Memory B cell (primary cell): ENCODE results near the gene UFC1.
A peak's percentile ranks its signal among the peaks of the same experiment; 100 is the strongest.

Experiments used
- ATAC-seq: fragments of 150-1000 bp; cut with Tn5 transposase; 2 replicates; pipeline ENCODE4 v1.10.0; 2021; ENCODE audit warnings: low read depth, mild to moderate bottlenecking, moderate library complexity
- DNase-seq, 2 donors: peaks; one replicate each; pipeline ENCODE4 v3.0.0; 2022; ENCODE audit warnings: low spot score in 2 of 2
- H3K27ac Mint-ChIP-seq: one replicate; pipeline ENCODE4 v1.8.0; 2022; ENCODE audit warnings: mild to moderate bottlenecking, moderate library complexity, mixed read lengths
- H3K27me3 Mint-ChIP-seq: one replicate; pipeline ENCODE4 v1.8.0; 2022; ENCODE audit warnings: mixed read lengths
- H3K36me3 Mint-ChIP-seq: one replicate; pipeline ENCODE4 v1.8.0; 2022; ENCODE audit warnings: mild to moderate bottlenecking, mixed read lengths
- H3K4me1 Mint-ChIP-seq: one replicate; pipeline ENCODE4 v1.8.0; 2022; ENCODE audit warnings: mixed read lengths
- H3K4me3 Mint-ChIP-seq: one replicate; pipeline ENCODE4 v1.8.0; 2022; ENCODE audit warnings: mild to moderate bottlenecking, moderate library complexity, mixed read lengths
- H3K9me3 Mint-ChIP-seq: one replicate; pipeline ENCODE4 v1.8.0; 2022; ENCODE audit warnings: mixed read lengths

Gene UFC1

GRCh38 chr1:161198194-161198896 lies 44.6 kb downstream of the UFC1 start:
- DNase-seq = no peak
- no peak overlapping the region for H3K4me3 Mint-ChIP-seq
- H3K27me3 Mint-ChIP-seq = peaks cover 3% of the 10 kb centered on the region
- no peak overlapping the region for H3K27ac Mint-ChIP-seq
- peaks cover 1% of the 10 kb centered on the region for H3K36me3 Mint-ChIP-seq
- no peak for ATAC-seq
- peaks cover 27% of the 10 kb centered on the region for H3K4me1 Mint-ChIP-seq
- no peaks in the 10 kb centered on the region for H3K9me3 Mint-ChIP-seq

- Mint-ChIP-seq H3K9me3 (no peaks in the 10 kb centered on the region), H3K4me1 (peaks cover 29% of the 10 kb centered on the region), H3K27ac (no peak within 1 kb of the TSS), H3K27me3 (peaks cover 3% of the 10 kb centered on the region), H3K4me3 (no peak within 1 kb of the TSS), H3K36me3 (peaks cover 4% of the 10 kb centered on the region)
- no peak for DNase-seq
- no peak for ATAC-seq
Observed at GRCh38 chr1:161198897-161199431, 45.2 kb downstream of the UFC1 start, which contains the start of gene ADAMTS4. Gene ADAMTS4, minus strand, starts transcription at chr1:161199054. Its CDS starts 427 bp downstream, at chr1:161198627.

- no peak for ATAC-seq
- H3K27ac Mint-ChIP-seq = no peak overlapping the region
- H3K27me3 Mint-ChIP-seq = peaks cover 3% of the 10 kb centered on the region
- DNase-seq = no peak
- peaks cover 32% of the 10 kb centered on the region for H3K4me1 Mint-ChIP-seq
- H3K9me3 Mint-ChIP-seq = no peaks in the 10 kb centered on the region
- H3K36me3 Mint-ChIP-seq = peaks cover 10% of the 10 kb centered on the region
- H3K4me3 Mint-ChIP-seq = no peak overlapping the region
Observed at GRCh38 chr1:161199506-161200139, 45.8 kb downstream of the UFC1 start.

- no peak overlapping the region for H3K4me3 Mint-ChIP-seq
- H3K36me3 Mint-ChIP-seq = peaks cover 12% of the 10 kb centered on the region
- peak overlapping the region; percentile 94 for H3K27ac Mint-ChIP-seq
- peaks cover 3% of the 10 kb centered on the region for H3K27me3 Mint-ChIP-seq
- ATAC-seq (no peak), DNase-seq (no peak)
- peaks cover 27% of the 10 kb centered on the region for H3K4me1 Mint-ChIP-seq
- H3K9me3 Mint-ChIP-seq = no peaks in the 10 kb centered on the region
Observed at GRCh38 chr1:161200421-161200991, 46.7 kb downstream of the UFC1 start.

- no peak for ATAC-seq
- Mint-ChIP-seq H3K36me3 (peaks cover 15% of the 10 kb centered on the region), H3K4me1 (peaks cover 22% of the 10 kb centered on the region), H3K27ac (peak overlapping the region; percentile 94), H3K4me3 (peak overlapping the region; percentile 95), H3K9me3 (no peaks in the 10 kb centered on the region), H3K27me3 (peaks cover 3% of the 10 kb centered on the region)
- DNase-seq = no peak
Observed at GRCh38 chr1:161200992-161201835, 47.4 kb downstream of the UFC1 start.

- Mint-ChIP-seq H3K27ac (peak within 1 kb of the TSS; percentile 94), H3K9me3 (no peaks in the 10 kb centered on the region), H3K27me3 (peaks cover 3% of the 10 kb centered on the region), H3K36me3 (peaks cover 18% of the 10 kb centered on the region), H3K4me3 (peak within 1 kb of the TSS; percentile 95), H3K4me1 (peaks cover 22% of the 10 kb centered on the region)
- DNase-seq (peak; percentile 83 to 88), ATAC-seq (peak; percentile 99)
Observed at GRCh38 chr1:161201836-161202712, 48.3 kb downstream of the UFC1 start, which contains the start of gene NDUFS2. Gene NDUFS2, plus strand, starts transcription at chr1:161202367. Its CDS starts 19 bp downstream, at chr1:161202386.

GRCh38 chr1:161206411-161207140 lies 52.8 kb downstream of the UFC1 start:
- H3K27me3 Mint-ChIP-seq = no peaks in the 10 kb centered on the region
- H3K27ac Mint-ChIP-seq = no peak overlapping the region

GRCh38 chr1:161207173-161207572 lies 53.4 kb downstream of the UFC1 start:
- Mint-ChIP-seq H3K4me3 (no peak overlapping the region), H3K27ac (no peak overlapping the region), H3K27me3 (no peaks in the 10 kb centered on the region), H3K36me3 (peaks cover 37% of the 10 kb centered on the region), H3K9me3 (no peaks in the 10 kb centered on the region), H3K4me1 (peaks cover 15% of the 10 kb centered on the region)
- DNase-seq (no peak), ATAC-seq (no peak)

More at GRCh38 chr1:161206411-161207140, 52.8 kb downstream of the UFC1 start:
- H3K9me3 Mint-ChIP-seq = no peaks in the 10 kb centered on the region
- H3K4me3 Mint-ChIP-seq = no peak overlapping the region
- DNase-seq (no peak), ATAC-seq (no peak)
- peaks cover 32% of the 10 kb centered on the region for H3K36me3 Mint-ChIP-seq
- H3K4me1 Mint-ChIP-seq = peaks cover 15% of the 10 kb centered on the region
